Stimulated activated CD4-positive, alpha-beta T cell treated with anti-CD3 and anti-CD28 coated beads, Interleukin-2, amount 100 ng/mL, for 24 hours (primary cell): ENCODE results near the gene LBHD1.
"Not testable (repeated sequence)": the region's sequence is repeated elsewhere in the genome, so short reads cannot be mapped to it uniquely, and the experiment has no call there.

Experiments used
- DNase-seq, 2 donors: peaks; one replicate each; pipeline ENCODE4 v3.0.0-alpha.2; 2020

Gene LBHD1

DNA sequence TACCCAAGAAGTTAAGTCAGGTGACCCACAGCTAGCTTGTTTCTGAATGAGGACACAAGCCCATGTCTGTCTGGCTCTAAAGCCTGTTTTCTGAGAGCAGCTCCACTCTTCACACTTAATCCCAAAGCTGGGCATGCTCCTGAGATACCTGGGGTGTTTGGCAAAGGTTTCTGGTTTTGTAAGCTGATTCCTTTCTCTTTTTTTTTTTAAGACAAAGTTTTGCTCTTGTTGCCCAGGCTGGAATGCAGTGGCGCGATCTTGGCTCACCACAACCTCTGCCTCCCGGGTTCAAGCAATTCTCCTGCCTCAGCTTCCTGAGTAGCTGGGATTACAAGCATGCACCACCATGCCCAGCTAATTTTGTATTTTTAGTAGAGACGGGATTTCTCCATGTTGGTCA, 21.6 kb upstream of the LBHD1 start:
- DNase-seq, result not testable (repeated sequence)

- no peak for DNase-seq
These were observed 17.5 kb upstream of the LBHD1 start, which contains the start of gene LRRN4CL for GRCh38 chr11:62689421-62690183. TSS of gene LRRN4CL (minus strand) at chr11:62689530. CDS start at chr11:62688508, 1,022 bp downstream.

DNA sequence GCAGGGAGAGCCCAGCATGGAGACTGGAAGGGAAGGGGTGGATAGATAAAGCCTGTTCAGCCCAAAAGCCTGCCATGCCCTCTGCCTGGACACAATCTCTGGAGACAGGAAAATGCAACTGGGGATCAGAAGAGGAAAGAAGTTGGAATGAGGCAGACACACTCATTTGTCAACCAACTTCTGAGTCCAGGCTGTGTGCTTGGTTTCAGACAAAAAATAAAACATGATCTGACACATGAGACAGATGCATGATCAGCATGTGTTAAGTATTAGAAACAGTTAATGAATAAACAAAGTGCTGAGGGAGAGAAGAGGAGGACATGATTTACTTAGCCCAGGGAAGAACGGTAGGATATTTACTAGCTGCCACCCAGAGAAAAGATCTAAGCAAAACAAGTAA, 16.4 kb upstream of the LBHD1 start:
- no peak for DNase-seq

DNA sequence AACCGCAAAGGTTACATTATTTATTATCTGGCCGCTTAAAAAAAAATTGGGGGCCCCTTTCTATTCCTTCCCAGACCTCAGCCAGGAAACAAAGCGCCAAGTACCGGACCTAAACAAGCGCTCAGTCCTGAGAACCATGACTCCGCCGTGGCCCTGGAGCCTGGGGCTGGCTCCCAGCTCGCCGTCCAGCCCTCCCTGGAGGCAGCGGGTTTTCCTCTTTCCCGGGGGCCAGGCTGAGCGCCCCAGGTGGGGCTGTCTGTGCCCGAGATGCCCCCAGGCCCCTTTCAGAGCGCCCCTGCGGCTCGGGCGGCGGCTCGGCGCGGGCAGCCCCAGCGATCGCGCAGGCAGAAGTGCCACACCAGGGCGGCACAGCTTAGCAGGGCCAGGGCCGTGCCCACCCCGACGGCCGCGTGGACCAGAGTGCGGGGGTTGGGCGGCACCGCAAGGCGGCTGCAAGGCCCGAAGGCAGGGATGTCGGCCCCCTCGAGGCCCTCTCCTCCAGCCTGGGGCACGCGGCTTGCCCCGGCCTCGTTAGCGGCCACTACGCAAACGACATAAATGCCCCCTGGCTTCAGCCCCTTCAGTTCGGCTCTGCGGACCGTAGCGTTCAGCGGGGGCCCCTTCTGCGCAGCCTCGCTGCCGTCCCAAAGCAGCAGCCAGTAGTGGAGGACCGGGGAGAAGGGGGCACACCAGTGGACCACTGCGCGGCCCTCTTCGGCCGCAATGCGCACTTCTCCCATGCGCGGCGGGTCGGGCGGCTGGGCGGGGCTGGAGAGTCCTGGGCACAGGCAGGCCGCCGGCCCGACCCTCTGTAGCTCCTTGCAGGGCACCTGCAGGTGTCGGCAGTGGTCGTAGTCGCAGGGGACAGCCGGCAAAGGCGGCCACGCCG, 15.7 kb upstream of the LBHD1 start:
- no peak for DNase-seq

DNA sequence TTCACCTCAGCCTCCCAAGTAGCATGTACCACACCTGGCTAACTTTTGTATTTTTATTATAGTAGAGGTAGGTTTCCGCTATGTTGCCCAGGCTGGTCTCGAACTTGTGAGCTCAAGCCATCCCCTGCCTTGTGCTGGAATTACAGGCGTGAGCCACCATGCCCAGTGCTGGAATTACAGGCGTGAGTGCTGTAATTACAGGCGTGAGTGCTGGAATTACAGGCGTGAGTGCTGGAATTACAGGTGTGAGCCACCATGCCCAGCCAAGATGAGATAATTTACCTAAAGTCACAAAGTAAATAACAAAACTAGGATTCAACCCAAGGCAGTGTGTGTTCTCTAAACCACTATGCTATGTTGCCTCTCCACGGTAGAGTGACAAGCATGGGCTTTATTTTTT, 10.5 kb upstream of the LBHD1 start:
- no peak for DNase-seq

GRCh38 chr11:62680825-62681240, 8.8 kb upstream of the LBHD1 start:
- DNase-seq, result peak; percentile 27 to 38

DNA sequence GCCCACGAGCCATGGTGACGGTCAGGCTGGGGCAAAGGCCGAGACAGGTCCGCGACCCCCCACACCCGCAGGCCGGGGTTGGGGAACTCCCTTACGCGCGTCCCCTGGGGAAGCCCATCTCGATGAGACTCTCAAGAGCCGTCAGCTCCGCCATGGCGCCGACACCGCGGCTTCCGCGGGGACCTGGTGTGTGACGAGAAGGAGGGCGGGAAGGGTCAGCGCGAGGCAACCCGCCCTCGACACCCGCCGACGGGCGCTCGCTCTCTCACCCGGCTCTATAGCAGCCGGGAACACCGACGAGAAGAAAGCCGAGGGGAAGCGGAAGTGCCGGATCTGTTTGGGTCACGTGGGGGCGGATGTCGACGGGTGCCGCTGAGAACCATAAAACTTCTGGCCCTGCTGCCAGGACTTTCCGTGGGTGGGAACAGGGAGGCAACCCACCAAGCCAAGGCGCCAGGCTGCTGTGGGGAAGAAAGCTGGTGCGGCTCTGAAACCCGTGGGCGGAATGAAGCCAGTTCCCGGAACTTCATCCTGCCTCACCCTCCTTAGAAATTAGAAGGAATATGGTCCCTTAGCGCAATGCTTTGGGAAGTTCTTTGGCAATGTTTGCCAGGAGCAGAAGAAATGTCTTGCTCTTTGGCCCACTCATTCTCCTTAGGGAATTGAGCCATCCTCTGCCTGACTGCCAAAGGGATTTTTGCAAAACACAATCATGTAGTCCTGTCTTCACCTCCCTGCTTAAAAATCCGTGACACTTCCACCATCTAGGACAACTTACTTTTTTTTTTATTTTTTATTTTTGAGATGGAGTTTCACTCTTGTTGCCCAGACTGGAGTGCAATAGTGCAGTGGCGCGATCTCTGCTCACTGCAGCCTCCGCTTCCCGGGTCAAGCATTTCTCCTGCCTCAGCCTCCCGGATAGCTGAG, 7.0 kb upstream of the LBHD1 start, which contains the start of gene UBXN1:
TSS of gene UBXN1 (minus strand) at position 304 of the 927 bp plus-strand sequence. CDS start at position 154, 150 bp downstream.
- DNase-seq, result peak; percentile 87 to 90

DNA sequence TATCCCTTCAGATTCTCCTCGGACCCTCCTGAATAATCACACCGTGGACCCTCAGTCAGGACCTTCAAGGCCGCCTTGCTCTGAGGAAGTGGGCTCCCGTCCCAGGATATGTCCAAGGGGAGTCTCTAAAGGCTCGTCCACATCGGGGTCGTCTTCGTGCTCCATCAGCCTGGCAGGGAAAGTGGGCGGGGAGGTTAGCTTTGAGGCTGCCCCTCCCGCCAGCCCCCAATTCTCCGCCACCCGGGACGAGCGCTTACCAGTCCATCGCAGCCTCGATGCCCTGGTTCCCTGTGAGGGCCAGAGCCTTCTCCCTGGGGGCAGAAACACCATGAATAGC, 6.3 kb upstream of the LBHD1 start:
- DNase-seq, result no peak

DNA sequence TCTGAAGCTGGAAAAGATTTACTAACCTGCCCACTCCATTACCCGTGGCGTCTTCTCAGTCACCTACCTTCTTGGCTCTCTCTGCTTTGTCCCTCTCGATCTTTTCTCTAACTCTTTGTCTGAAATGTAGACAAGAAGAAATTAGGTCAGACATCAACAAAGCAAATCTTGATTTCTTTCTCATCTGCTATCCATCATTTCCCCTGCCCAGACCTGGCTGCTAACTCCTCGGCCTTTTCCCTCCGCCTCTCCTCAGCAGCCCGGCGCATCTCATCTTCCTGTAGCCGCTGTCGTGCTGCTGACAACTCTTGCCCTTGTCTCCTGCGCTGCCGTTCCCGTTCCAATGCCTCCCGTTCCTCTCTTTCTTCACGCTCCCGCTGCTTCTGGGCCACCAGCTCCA, 5.6 kb upstream of the LBHD1 start:
- no peak for DNase-seq

DNA sequence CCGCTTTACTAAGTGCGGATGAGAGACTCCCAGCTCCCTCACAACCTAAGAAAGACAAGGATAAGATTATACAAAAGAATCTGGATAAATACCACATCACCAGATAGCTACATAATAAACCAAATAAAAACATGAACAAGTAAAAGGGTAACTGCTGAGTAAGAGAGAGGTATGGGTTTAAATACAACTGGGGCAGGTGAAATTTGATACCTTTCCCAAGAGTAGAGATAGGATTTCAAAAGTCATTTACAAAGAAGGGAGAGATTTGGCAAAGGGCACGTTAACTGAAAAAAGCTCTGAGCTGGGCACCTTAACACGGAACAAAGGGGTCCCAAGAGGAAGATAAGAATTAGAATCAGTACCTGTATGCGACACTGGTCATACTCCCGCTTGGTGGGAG, 5.1 kb upstream of the LBHD1 start:
- DNase-seq, result no peak

DNA sequence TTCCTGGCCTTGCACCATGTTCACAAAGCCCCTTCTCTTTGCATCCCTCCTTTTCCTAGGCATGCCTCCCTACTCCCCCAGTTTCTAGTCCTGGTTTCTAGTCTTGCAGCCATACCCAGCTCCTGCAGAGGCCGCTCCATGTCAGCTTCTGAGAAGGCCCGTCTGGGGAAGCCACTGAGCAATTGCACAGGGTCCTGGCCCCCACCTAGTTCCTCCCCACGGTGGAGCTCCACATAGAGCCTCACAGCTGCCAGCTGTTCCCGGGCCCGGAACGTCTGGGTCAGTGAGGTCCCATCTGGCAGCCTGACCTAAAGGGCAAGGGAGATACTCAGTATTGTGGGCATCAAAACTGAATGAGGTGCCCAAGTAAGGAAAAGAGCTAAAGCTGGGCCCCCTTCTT, 4.6 kb upstream of the LBHD1 start:
- DNase-seq, result no peak

DNA sequence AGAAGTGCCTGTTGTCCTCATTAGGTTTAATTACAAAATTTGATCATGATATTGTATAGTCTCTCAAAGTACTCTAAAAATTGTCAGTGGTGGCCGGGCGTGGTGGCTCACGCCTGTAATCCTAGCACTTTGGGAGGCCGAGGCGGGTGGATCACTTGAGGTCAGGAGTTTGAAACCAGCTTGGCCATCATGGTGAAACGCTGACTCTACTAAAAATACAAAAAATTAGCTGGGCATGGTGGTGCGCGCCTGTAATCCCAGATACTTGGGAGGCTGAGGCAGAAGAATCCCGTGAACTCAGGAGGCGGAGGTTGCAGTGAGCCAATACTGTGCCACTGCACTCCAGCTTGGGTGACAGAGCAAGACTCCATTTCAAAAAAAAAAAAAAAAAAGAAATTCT, 3.3 kb upstream of the LBHD1 start:
- not testable (repeated sequence) for DNase-seq

DNA sequence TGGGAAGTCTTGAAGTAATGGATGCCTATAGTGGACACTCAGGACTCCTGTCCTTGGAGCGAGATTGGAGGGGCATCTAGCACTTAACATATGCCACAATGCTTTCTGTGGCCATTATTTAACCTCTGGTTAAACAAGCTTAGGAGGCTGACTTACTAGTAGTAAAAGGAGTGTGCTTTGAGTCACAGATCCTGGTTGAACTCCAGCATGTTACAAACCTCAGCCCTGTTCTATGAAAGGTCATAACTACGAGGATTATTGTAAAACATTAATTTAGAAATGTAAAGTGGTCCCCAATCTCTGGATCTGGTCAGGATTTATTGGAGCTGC, 1.1 kb upstream of the LBHD1 start:
- no peak for DNase-seq

DNA sequence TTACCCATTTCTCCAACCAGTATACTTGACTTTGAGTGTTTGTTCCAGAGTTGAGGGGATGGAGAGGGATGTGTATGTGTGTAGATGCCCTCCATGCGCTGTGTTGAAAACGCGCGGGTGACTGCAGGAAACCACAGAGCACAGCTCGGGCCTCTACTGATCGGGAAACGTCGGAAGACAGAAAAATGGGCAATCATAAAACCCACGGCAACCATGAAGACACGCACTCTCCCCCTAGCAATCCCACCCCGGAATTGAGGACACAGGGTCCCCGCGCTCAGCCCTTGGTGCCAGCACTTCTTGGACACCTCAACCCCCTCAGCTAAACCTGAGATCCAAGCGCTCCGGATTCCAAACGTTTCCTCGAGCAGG, 845 bp downstream of the LBHD1 start:
- DNase-seq, result no peak

GRCh38 chr11:62669420-62670161, 2.5 kb downstream of the LBHD1 start:
- no peak for DNase-seq

DNA sequence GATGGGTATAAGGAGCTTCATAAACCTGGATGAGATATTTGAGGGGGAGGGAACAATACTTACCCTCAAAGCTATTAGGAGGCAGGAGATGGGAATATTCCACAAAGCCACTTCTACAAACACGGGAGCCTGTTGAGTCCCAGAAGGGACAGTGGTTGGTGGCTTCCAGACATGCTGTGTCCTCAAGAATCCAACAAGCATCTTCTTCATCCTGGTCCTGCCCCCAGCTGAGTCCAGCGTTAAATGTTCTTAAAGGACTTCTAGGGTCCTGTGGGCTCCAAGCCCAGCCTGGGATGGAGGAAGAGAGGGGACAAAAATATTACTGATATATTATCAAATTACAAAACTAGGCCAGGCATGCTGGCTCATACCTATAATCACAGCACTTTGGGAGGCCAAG, 4.6 kb downstream of the LBHD1 start:
- DNase-seq, result no peak

DNA sequence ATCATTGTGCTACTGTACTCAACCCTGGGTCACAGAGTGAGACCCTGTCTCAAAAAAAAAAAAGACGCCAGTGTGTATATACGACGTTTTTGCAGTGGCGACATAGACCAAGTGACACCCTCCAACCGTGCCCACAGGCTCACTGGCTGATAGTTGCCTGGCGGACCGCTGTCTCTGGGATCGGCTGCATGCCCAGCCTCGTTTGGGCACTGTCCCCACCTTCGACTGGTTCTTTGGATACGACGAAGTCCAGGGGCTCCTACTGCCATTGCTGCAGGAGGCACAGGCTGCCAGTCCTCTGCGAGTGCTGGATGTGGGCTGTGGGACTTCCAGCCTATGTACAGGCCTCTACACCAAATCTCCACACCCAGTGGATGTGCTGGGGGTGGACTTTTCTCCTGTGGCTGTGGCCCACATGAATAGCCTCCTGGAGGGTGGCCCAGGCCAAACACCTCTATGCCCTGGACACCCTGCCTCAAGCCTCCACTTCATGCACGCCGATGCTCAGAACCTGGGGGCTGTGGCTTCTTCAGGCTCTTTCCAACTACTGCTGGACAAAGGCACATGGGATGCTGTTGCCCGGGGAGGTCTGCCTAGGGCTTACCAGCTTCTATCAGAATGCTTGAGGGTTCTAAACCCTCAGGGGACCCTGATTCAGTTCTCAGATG, 5.7 kb downstream of the LBHD1 start:
- peak in 1 of 2 donors; percentile 44 for DNase-seq

- DNase-seq, result peak; percentile 63 to 73
These were observed 6.3 kb downstream of the LBHD1 start for GRCh38 chr11:62665599-62666258.

DNA sequence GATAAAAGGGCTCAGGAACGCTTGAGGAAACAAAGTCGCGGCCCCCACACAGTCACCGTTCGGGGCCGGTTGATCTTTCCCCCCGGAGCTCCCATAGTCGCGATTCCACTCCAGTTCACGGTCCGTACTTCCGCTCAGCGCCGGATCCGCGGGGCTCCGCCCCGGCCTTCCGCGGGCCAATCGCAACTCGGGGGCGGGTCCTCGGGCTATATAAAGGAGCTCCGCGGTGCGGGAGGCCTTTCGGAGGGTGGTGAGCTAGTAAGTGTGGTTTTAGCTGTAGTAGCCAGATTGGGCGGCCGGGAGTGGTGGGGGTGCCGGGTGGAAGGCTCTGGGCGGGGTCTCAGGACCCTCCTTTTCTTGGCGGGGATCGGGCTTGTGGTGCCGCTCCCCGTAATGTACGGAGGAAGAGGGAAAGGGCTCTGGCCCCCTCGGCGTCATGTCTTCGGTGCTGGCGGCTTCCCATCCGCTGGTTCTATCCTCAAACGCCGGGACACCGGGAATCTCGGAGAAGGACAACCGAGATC, 6.9 kb downstream of the LBHD1 start, which contains the start of the genes C11orf98 and CSKMT:
TSS of gene C11orf98 (minus strand) at position 136 of the 524 bp plus-strand sequence. CDS start at position 95, 41 bp downstream.
TSS of gene CSKMT (plus strand) at position 238 of the 524 bp plus-strand sequence. CDS start 568 bp downstream, outside the sequence.
- DNase-seq, result peak; percentile 96 to 97

DNA sequence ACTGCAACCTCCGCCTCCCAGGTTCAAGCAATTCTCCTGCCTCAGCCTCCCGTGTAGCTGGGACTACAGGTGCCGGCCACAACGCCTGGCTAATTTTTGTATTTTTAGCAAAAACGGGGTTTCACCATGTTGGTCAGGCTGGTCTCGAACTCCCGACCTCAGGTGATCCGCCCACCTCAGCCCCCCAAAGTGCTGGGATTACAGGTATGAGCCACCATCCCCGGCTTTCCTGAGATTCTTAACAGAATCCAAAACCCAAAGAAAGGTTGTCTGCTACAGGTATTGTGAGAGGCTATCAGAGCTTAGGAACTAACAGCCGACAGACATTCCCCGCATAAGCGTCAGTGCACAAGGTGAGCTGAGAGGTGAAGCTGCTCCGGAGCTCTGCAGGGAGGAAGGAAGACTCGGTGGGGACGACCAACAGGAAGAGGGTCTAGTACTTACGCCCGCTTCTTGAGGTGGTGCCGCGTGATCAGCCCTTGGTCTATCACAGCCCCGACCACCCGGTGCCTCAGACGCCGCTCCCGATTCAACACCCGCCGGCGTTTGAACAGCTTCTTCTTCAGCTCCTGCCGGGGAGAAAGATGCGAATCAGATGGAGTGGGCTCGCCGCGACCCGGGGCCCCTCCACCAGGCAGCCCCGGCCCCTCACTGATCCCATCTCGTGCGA, 7.5 kb downstream of the LBHD1 start:
- peak; percentile 59 to 62 for DNase-seq
